ENCODE measurements around the gene CFAP20DC. TPM values are rescaled to one million over a fixed set of nuclear protein-coding genes. Genes with fewer than 3 reads are reported as not detected.
A peak's percentile ranks its signal among the peaks of the same experiment; 100 is the strongest.
"Not testable (repeated sequence)": the region's sequence is repeated elsewhere in the genome, so short reads cannot be mapped to it uniquely, and the experiment has no call there.

The CFAP20DC gene
- total and polyA plus RNA-seq, 10 of the 15 experiments (the other 5 are each of a cell fraction or from before 2014, with no cell fraction given) = 0.53 to 11.6 (median 2.0) TPM

- ChIA-PET CTCF (interaction anchor here (0.6 to 0.7 kb wide), 2 partner anchors 219 to 399 kb away, joined by 3 read pairs; no protein-coding TSS in a partner anchor), POLR2A (interaction anchor here (0.8 kb wide), 1 partner anchor 11 kb away, joined by 3 read pairs; no protein-coding TSS in a partner anchor)
- no peak for DNase-seq (ENCODE audit: low read depth, low spot score)
These were observed 345.1 kb downstream of the CFAP20DC start for GRCh38 chr3:58704745-58705144.

DNA sequence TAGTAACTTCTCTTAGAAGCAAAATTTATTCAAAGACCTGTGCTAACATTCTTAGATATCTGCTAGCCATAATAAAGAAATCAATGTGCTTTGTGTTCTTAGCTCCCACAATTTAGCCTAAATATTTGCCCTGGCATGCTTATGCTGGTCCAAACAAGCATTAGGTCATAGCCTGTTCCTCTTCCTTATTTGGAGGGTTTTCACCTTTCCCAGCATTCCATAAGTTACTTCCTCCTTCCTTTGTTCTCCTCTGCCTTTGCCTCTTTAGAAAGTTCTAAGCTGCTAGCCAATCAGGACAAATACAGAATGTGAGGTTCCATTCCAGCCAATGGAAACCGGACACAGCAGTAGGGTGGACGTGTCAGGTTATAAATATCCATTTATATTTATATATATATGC, 345.5 kb downstream of the CFAP20DC start:
- in situ Hi-C loops (cut with MboI); H3K9me3 ChIP-seq (replicated peaks; ENCODE audit: control insufficient read depth, insufficient read depth, low read length); FAIRE-seq; H2AFZ ChIP-seq (ENCODE audit: control insufficient read depth, low read depth, low read length); H3K79me2 ChIP-seq (ENCODE audit: control insufficient read depth, insufficient read depth, low read length); intact Hi-C loops (cut with micrococcal nuclease; ENCODE audit: unreplicated experiment); H3K4me1 ChIP-seq (ENCODE audit: control insufficient read depth, insufficient read depth, low read length); H3K9ac ChIP-seq (ENCODE audit: control insufficient read depth, insufficient read depth, low read length); H3K36me3 ChIP-seq (ENCODE audit: control insufficient read depth in 2 of 2, insufficient read depth in 2 of 2, low read length in 1 of 2); H3K4me2 ChIP-seq (ENCODE audit: control insufficient read depth, insufficient read depth); ATAC-seq; H3K27me3 ChIP-seq (replicated peaks in 1 of 2; ENCODE audit: control insufficient read depth in 2 of 2, insufficient read depth in 2 of 2, low read length in 1 of 2); DNase-seq (ENCODE audit: low read depth, low spot score); H4K20me1 ChIP-seq (ENCODE audit: control insufficient read depth, insufficient read depth); H3K4me3 ChIP-seq; H3K27ac ChIP-seq (ENCODE audit: control insufficient read depth, insufficient read depth); BruUV-seq (replicated peaks): not testable (repeated sequence)
- SMC1A ChIA-PET (ENCODE audit: uncharacterized antibody, unreplicated experiment) = interaction anchor here (1.9 kb wide), 1 partner anchor 10 kb away, joined by 10 read pairs; no protein-coding TSS in a partner anchor
- POLR2A ChIA-PET = interaction anchor here (0.8 kb wide), 1 partner anchor 10 kb away, joined by 3 read pairs; no protein-coding TSS in a partner anchor
- CTCF ChIA-PET = interaction anchor here (0.7 kb wide), 1 partner anchor 219 kb away, joined by 3 read pairs; no protein-coding TSS in a partner anchor
- RAD21 ChIA-PET (ENCODE audit: unreplicated experiment) = interaction anchor here (1.4 kb wide), 1 partner anchor 10 kb away, joined by 4 read pairs; no protein-coding TSS in a partner anchor
- 0% methylated on average over 2 of the region's 2 CpGs for WGBS (ENCODE audit: insufficient coverage, insufficient replicate concordance, low lambda C conversion rate, missing lambda C conversion rate)

More at GRCh38 chr3:58704745-58705144, 345.1 kb downstream of the CFAP20DC start:
- Histone ChIP-seq H3K9ac (ENCODE audit: control insufficient read depth, insufficient read depth, low read length) (no peak overlapping the region), H3K79me2 (ENCODE audit: control insufficient read depth, insufficient read depth, low read length) (no peaks in the 10 kb centered on the region), H3K27ac (ENCODE audit: control insufficient read depth, insufficient read depth) (no peak overlapping the region), H2AFZ (ENCODE audit: control insufficient read depth, low read depth, low read length) (no peak overlapping the region), H3K36me3 (ENCODE audit: control insufficient read depth in 2 of 2, insufficient read depth in 2 of 2, low read length in 1 of 2) (no peaks in the 10 kb centered on the region), H4K20me1 (ENCODE audit: control insufficient read depth, insufficient read depth) (no peaks in the 10 kb centered on the region), H3K27me3 (replicated peaks in 1 of 2; ENCODE audit: control insufficient read depth in 2 of 2, insufficient read depth in 2 of 2, low read length in 1 of 2) (no peaks in the 10 kb centered on the region), H3K4me1 (ENCODE audit: control insufficient read depth, insufficient read depth, low read length) (no peaks in the 10 kb centered on the region), H3K4me2 (ENCODE audit: control insufficient read depth, insufficient read depth) (no peak overlapping the region), H3K4me3 (no peak overlapping the region), H3K9me3 (replicated peaks; ENCODE audit: control insufficient read depth, insufficient read depth, low read length) (no peaks in the 10 kb centered on the region)
- 21% methylated on average over 2 of the region's 2 CpGs for WGBS (ENCODE audit: insufficient coverage, insufficient replicate concordance, low lambda C conversion rate, missing lambda C conversion rate)
- in situ Hi-C loops (cut with MboI) = no loop called here
- no peak for FAIRE-seq
- ChIA-PET SMC1A (ENCODE audit: uncharacterized antibody, unreplicated experiment) (interaction anchor here (1.9 kb wide), 1 partner anchor 10 kb away, joined by 10 read pairs; no protein-coding TSS in a partner anchor), RAD21 (ENCODE audit: unreplicated experiment) (interaction anchor here (1.4 kb wide), 1 partner anchor 11 kb away, joined by 4 read pairs; no protein-coding TSS in a partner anchor)
- no TSS peak for BruUV-seq (replicated peaks)
- TF ChIP-seq TCF3 (IDR thresholded peaks at IDR 0.05; ENCODE audit: borderline replicate concordance, insufficient read depth, low read depth, low read length) (0 out of 2 replicates have a peak, but pooled peaks have one; percentile 28), RBBP5 (conservative IDR thresholded peaks at IDR 0.05) (no peak), JUND (IDR thresholded peaks at IDR 0.05; ENCODE audit: low read depth, low read length) (no peak), NKRF (conservative IDR thresholded peaks at IDR 0.05) (no peak), IKZF2 (IDR thresholded peaks at IDR 0.05) (peak in 1 of 2 experiments; percentile 15; a peak in 1 of 4 replicates), CTCF (IDR thresholded peaks at IDR 0.05 in 2 of 3, conservative IDR thresholded peaks at IDR 0.05 in 1 of 3; ENCODE audit: control insufficient read depth in 2 of 3, extremely low read depth in 1 of 3, insufficient read depth in 1 of 3, low read depth in 3 of 3, low read length in 3 of 3) (no peak), YY1 (IDR thresholded peaks at IDR 0.05; ENCODE audit: low read depth, low read length) (0 out of 2 replicates have a peak, but pooled peaks have one; percentile 23), RUNX3 (IDR thresholded peaks at IDR 0.05; ENCODE audit: low read length) (peak; percentile 77), MYB (IDR thresholded peaks at IDR 0.05; ENCODE audit: borderline replicate concordance, low read depth, low read length) (0 out of 2 replicates have a peak, but pooled peaks have one; percentile 41), FOXM1 (IDR thresholded peaks at IDR 0.05; ENCODE audit: low read depth, low read length) (0 out of 2 replicates have a peak, but pooled peaks have one; percentile 31), NFYA (IDR thresholded peaks at IDR 0.05; ENCODE audit: borderline replicate concordance, low read depth, low read length) (no peak)
- ATAC-seq = no peak
- intact Hi-C loops (cut with micrococcal nuclease; ENCODE audit: unreplicated experiment) = no loop called here
